Transverse colon (tissue), 4 donors: ENCODE results near the gene PPP6R3. TPM values are rescaled to one million over a fixed set of nuclear protein-coding genes. Genes with fewer than 3 reads are reported as not detected.

ENCODE experiments used
- DNase-seq: peaks from one replicate; pipeline ENCODE4 v3.0.0-alpha.2; 2019
- H3K27ac ChIP-seq, 4 donors: fragments of 200-600 bp; sonication (generic); 2 replicates each; pipeline ENCODE4 v1.5.1; 2016 to 2018; ENCODE audit warnings: inconsistent platforms in 4 of 4
- H3K27me3 ChIP-seq: fragments of 200-600 bp; sonication (generic); 2 replicates; pipeline ENCODE4 v1.5.1; 2017; ENCODE audit warnings: inconsistent platforms
- H3K36me3 ChIP-seq, 4 donors: fragments of 200-600 bp; sonication (generic); 2 replicates each; pipeline ENCODE4 v1.5.1; 2017 to 2019; ENCODE audit warnings: inconsistent platforms in 4 of 4
- H3K4me1 ChIP-seq, 4 donors: fragments of 200-600 bp; sonication (generic); 2 replicates each; pipeline ENCODE4 v1.5.1; 2017 to 2020; ENCODE audit warnings: inconsistent platforms in 4 of 4
- H3K4me3 ChIP-seq, 4 donors: fragments of 200-600 bp; sonication (generic); 1 replicate in 1 of 4; 2 replicates in 3 of 4; pipeline versions ENCODE4 v1.5.1 to v1.6.1; 2017 to 2019; ENCODE audit warnings: inconsistent platforms in 4 of 4
- H3K9me3 ChIP-seq, 2 donors: fragments of 200-600 bp; sonication (generic); 2 replicates each; pipeline ENCODE4 v1.5.1; 2017 to 2019; ENCODE audit warnings: inconsistent platforms in 2 of 2
- CTCF ChIP-seq, 5 experiments: fragments of 200-600 bp in 3 of 5; fragments of 450-650 bp in 2 of 5; sonication (generic) in 3 of 5; IDR thresholded peaks; 1 replicate in 2 of 5; 2 replicates in 3 of 5; pipeline ENCODE4 v1.5.1; 2016 to 2017; ENCODE audit warnings: antibody characterized with exemption in 5 of 5, inconsistent platforms in 3 of 5, mild to moderate bottlenecking in 2 of 5, moderate library complexity in 1 of 5
- EP300 ChIP-seq: sonication (generic); formaldehyde crosslinking; IDR thresholded peaks from one replicate; pipeline ENCODE4 v1.6.1; 2017; ENCODE audit warnings: antibody characterized with exemption, low read depth
- POLR2A ChIP-seq: fragments of 450-650 bp; IDR thresholded peaks from one replicate; pipeline ENCODE4 v1.6.1; 2016; ENCODE audit warnings: antibody characterized with exemption, mild to moderate bottlenecking, moderate library complexity
- POLR2AphosphoS5 ChIP-seq, 3 donors: sonication (generic); formaldehyde crosslinking; IDR thresholded peaks; one replicate each; pipeline ENCODE4 v1.6.1; 2016; ENCODE audit warnings: antibody characterized with exemption in 3 of 3
- WGBS, 2 donors: methylation state at CpG; one replicate each; pipeline ENCODE4 v1.1.5; 2018; ENCODE audit warnings: low coverage in 1 of 2; 5-methylcytosine and 5-hydroxymethylcytosine counted together
- in situ Hi-C, 4 donors: fragments of 200-750 bp; cut with MboI; loops; one replicate each; pipeline versions ENCODE4 v1.15.0 to v1.15.1; 2017; ENCODE audit warnings: low sequenced_read_pairs in 3 of 4, low pct_ligation_motif_present in 1 of 4, low pct_unique_long_range_greater_than_20kb in 1 of 4
- intact Hi-C: fragments of 100-400 bp; cut with DNase I; formaldehyde crosslinking; loops from one replicate; pipeline ENCODE4 v1.15.1; 2023; ENCODE audit warnings: low total_unique reads
- total RNA-seq, 4 donors: library from RNA; depleted of rRNA; stranded (reverse); fragments of >200 nt; gene quantifications; one replicate each; pipeline ENCODE4 v1.1.0, GENCODE V29; 2016

Gene PPP6R3
- total RNA-seq, 4 donors from 2014 or later: 89.8 to 158 (median 117) TPM

- Histone ChIP-seq H3K27me3 (no peaks in the 10 kb centered on the region), H3K4me1 (peaks cover 6 to 51% (median 33%) of the 10 kb centered on the region in 4 donors), H3K27ac (peak overlapping the region; percentile 22 to 58 (median 44)), H3K9me3 (no peaks in the 10 kb centered on the region), H3K4me3 (no peak overlapping the region), H3K36me3 (no peaks in the 10 kb centered on the region)
- DNase-seq: no peak
- TF ChIP-seq EP300 (no peak), POLR2A (no peak), POLR2AphosphoS5 (IDR thresholded peaks at IDR 0.05) (no peak), CTCF (IDR thresholded peaks at IDR 0.05) (no peak)
- WGBS, 2 donors: 34% methylated on average over 3 of the region's 3 CpGs; no CpG with 5 or more reads in 1 of the 2 donors
- intact Hi-C loops: no loop called here
- in situ Hi-C loops: no loop called here
Measured at GRCh38 chr11:68480852-68481510, 20.4 kb downstream of the PPP6R3 start.

DNA sequence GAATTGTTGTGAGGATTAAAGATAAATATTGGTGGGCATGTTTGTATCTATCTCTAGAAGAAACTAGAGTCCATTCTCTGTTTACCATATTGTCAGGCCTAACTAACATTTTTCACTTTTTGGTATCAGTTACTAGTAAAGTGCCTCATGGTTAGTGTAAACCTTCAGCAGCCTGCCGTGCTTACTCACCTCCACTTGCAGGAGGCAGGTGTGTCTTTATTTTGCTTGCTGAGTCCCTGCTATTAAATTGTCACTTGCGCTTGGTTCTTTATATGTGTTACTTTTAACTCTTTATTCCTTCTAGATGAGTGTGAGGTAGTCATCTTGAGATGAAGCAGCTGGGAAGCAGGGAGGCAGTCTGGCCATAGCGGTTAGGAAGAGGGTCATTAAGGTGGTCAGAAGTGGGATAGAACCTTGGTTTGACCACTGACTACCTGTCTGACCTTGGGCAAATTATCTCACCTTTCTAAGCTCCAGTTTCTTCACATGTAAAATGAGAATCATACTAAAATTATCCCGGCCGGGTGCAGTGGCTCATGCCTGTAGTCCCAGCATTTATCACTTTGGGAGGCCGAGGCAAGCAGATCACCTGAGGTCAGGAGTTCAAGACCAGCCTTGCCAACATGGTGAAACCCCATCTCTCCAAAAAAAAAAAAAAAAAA, 21.2 kb downstream of the PPP6R3 start:
- intact Hi-C loops: no loop called here
- Histone ChIP-seq H3K4me3 (no peak overlapping the region), H3K27me3 (no peaks in the 10 kb centered on the region), H3K4me1 (peaks cover 6 to 51% (median 33%) of the 10 kb centered on the region in 4 donors), H3K36me3 (no peaks in the 10 kb centered on the region), H3K27ac (peak overlapping the region; percentile 22 to 58 (median 44)), H3K9me3 (no peaks in the 10 kb centered on the region)
- WGBS, 2 donors: 25 to 71% methylated on average over 1 to 6 of the region's 6 CpGs
- in situ Hi-C loops: no loop called here
- no peak for DNase-seq
- TF ChIP-seq POLR2A: no peak
- no peak for TF ChIP-seq POLR2AphosphoS5 (IDR thresholded peaks at IDR 0.05)
- no peak for TF ChIP-seq EP300
- TF ChIP-seq CTCF (IDR thresholded peaks at IDR 0.05): no peak

GRCh38 chr11:68488623-68489022, 28.1 kb downstream of the PPP6R3 start:
- intact Hi-C loops (no loop called here), in situ Hi-C loops (no loop called here)
- Histone ChIP-seq H3K4me1 (peaks cover 0 to 33% (median 6%) of the 10 kb centered on the region in 4 donors), H3K27me3 (no peaks in the 10 kb centered on the region), H3K27ac (no peak overlapping the region), H3K4me3 (no peak overlapping the region), H3K36me3 (no peaks in the 10 kb centered on the region), H3K9me3 (no peaks in the 10 kb centered on the region)
- WGBS, 2 donors: 100% methylated on average over 1 of the region's 1 CpG; no CpG with 5 or more reads in 1 of the 2 donors
- DNase-seq: no peak
- TF ChIP-seq CTCF (IDR thresholded peaks at IDR 0.05) (no peak), POLR2A (no peak), POLR2AphosphoS5 (IDR thresholded peaks at IDR 0.05) (no peak), EP300 (no peak)

DNA sequence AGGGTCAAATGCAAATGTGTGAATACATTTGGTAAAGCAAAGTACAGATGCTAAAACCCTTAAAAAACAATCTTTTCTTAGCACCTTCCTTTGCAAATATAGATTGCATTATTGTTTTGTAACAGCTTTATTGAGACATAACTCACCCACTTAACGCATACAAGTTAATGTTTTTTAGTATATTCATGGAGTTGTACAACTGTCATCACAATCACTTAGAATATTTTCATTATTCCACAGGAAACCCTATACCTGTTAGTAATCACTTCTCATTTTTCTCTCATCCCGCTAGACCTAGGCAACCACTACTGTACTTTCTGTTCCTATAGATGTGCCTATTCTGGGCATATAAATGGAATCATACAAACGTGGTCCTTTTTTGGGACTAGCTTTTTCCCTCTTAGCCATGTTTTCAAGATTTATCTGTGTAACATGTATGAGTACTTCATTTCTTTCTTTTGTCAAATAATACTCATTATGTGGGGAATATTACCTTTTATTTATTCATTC, 34.7 kb downstream of the PPP6R3 start:
- in situ Hi-C loops (no loop called here), intact Hi-C loops (no loop called here)
- H3K4me1 ChIP-seq: peaks cover 26 to 45% (median 37%) of the 10 kb centered on the region in 4 donors
- H3K27ac ChIP-seq: no peak overlapping the region
- TF ChIP-seq POLR2A: no peak
- no peak for TF ChIP-seq EP300
- no peak for TF ChIP-seq CTCF (IDR thresholded peaks at IDR 0.05)
- no peak for TF ChIP-seq POLR2AphosphoS5 (IDR thresholded peaks at IDR 0.05)
- H3K27me3 ChIP-seq: no peaks in the 10 kb centered on the region
- H3K4me3 ChIP-seq: no peak overlapping the region
- no peaks in the 10 kb centered on the region for H3K9me3 ChIP-seq
- no peak for DNase-seq
- 60 to 68% methylated on average over 3 of the region's 3 CpGs for WGBS, 2 donors
- no peaks in the 10 kb centered on the region for H3K36me3 ChIP-seq
